HG03139 (cell line): ENCODE results near the gene HOXA5.

Experiments
- ATAC-seq: cut with Tn5 transposase; IDR thresholded peaks from one replicate; pipeline ENCODE4 v1.9.1; 2021; ENCODE audit not compliant: unreplicated experiment

HOXA5 gene

DNA sequence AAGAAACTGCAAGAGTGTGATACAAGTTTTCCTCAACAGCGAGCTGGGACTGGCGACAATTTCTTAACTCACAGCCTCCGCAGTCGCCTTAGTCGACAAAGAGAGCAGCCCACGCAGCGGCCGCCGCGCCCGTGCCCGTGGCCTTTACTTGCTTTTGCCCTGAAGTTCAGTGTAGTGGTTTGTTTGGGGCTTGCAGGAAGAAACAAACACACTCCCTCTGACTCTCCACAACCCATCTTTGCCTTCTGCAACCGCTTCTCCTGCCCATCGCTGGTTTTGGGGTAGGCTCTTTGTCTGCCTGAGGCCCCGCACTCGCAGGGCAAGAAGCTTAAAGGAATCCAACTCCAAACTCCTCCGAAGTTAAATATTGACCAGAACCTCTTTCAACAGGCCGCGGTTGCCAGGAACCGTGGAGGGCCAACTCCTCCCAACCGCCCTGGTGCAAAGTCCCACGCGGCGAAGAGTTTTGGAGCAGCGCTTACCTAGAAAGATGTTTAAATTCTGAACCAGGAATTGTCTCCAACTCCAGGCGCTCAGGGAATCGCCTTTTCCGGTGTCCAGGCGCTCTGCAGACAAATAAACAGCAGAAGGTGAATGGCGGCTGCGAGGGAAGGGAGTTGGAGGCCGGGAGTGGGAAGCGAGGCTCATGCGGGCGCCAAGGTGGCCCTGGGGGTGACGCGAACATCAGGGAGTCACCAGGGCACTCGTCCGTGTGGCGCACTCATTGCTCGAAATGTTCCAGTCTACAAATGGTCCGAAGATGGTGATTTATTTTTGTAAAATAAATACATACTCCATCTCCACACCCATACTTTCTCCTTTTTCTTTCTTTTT, 21.2 kb downstream of the HOXA5 start:
- no peak for ATAC-seq

DNA sequence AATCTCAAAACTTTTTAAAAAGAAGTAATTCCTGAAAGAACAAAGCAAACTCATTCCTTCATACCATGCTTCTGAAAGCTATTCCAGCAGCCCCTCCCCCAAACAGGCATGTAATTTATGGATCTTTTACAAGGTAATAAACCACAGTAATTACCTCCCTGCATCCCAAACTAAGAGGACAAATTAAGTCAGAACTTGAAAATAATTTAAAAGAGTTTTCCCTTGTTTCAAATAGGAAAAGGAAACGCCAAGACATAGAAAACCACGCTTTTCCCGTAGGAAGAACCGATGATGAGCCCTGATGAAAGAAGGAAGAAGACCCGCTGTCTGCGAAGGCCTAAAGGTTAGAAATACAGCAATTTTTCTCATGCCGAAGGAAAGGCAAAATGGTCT, 21.8 kb downstream of the HOXA5 start:
- ATAC-seq = no peak

DNA sequence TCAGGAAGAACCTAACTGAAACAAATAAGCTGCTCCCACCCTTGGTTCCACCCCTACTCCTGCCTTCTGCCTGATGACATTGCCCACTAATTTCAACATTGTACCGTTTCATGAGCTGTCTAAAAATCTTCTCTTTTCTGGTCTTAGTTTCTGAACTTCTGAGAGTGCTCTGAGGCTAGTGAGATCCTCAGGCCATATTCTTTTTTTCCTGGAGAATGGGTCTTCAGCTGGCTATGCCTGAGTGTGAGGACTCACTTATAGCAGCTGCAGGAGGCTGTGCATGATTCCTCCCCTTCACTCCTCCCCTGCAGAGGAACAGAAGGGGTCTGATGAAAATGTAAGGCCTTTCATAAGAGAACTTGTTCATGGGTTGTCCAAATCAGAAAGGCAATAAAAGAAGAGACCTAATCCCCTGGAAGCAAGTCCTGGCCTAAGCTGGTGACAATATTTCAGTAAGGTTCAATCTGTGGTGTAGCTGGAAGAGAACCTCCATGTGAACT, 24.0 kb downstream of the HOXA5 start:
- ATAC-seq = no peak

DNA sequence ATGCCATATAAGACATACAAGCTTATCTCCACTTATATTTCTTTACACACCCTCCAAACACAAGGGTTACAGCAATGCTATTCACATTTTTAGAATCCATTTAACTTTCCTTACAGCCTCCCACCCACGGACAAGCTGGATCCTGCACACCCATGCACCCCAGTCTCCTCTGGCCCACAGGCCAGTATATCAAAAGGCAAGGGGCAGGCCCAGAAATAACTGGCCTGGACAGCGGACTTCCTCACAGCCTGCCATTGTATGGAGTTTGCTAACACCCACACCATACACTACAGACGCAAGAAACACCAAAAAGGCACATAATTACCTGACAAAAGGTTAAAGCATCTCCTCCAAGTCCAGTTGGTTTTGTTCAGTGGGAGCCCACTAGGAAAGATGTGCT, 24.9 kb downstream of the HOXA5 start:
- no peak for ATAC-seq

DNA sequence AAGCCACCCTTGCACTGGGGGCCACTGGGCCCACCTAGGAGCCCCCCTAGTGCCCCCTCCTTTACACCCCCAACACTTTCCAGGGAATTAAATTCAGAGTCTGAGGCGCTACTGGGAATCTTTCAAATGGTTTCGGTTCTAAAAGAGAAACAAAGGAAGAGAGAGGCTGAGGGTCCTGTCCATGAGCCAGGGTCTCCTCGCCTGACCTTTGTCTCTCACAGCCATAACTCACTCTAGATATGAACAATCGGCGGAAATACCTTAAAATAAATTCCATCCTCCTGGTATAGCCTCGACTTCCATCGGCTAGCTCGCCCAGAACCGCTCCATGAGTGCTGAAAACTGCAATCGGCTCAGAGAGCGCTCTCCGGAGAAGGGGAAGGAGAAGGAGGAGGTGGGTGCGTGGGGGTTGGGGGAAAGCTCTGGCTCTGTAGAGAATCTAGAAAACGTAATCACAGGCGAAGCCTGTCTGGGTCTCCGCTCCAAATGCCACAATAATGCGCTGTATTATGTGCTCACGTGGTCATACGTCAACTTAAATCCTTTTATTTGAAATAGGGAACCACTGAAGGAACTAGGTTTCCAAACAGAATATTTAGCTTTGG, 25.5 kb downstream of the HOXA5 start:
- no peak for ATAC-seq

DNA sequence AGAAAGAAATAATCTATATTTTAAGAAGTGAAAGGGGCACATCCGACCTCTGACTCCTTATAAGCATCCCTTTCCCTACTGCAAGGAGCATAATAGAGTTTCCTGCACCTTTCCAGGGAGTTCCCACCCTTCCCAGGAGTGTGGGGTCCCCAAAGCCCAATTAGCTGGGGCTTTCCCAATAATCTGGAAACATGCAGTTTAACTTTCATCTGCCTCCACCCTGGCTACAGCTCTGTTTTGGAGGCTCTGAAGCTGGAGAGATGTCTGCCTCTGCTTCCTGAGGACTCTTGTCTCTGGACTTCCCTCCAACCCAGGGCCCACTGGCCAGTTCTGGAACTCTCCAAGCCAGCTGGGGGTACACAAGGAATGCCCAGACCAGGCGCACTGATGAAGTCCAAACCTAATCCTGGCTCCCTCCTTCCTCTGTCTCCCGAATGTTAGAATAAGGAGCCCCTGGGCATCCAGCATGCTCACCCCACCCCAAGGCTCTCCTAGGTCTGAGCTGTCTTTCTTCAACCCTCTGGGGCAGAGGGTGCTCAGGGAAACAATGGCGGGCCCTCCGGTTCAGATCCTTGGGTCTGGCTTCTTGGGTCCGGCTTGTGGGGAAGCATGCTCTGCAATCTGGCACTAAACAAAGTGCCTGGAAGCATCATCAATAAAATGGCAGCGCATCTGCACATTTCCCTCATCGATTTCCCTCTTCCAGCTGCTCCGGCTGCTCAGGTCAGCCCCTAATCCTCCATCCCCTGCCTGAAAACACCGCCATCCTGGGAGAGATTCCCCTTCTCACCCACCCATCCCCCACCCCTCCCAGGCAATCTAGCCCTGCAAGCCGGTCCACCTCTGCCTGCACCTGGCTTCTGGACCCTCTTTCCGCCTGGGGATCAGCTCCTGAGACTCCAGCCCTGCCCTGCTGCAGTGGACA, 26.3 kb downstream of the HOXA5 start:
- ATAC-seq = no peak

DNA sequence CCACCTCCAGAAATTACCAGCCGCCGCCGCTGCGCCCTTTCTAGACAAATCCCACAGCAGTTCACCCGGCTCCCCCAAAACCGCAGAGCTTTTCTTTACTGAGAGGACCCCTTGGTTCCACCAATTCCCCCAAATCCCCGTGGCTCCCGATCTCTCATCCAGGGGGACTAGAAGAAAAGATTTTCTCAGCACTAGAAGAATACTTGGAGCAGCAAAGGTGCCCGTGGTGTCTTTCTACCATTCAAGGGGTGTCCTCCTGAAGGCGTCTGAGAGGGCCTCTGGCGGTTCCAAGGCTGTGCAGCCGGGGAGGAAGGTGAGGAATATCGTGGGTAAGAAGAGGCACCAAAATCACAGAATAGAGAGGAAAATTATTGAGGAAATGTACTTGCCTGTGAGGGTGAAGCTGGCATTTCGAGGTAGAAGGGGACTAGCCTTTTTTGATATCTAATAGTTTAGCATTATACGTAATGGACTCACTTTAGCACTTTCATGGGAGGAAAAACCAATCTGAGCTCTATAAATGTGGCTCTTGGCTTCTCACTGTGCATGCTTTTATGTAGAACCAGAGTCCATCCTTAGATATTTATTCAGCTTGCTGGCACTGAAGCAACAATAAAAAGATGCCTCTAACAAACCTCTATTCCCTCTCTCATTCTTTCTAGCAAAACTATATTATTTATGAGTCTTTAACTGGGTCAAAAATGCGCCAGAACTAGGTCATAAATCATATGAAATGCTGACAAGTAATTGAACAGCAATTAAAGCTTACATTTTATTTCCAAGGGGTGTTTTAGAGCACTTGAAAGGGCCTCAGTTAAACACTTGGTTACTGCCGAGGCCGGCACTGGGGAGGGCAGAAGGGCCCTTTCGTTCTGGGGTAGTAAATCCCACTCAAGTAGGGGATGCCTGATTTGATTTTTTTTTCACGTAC, 27.2 kb downstream of the HOXA5 start:
- no peak for ATAC-seq

DNA sequence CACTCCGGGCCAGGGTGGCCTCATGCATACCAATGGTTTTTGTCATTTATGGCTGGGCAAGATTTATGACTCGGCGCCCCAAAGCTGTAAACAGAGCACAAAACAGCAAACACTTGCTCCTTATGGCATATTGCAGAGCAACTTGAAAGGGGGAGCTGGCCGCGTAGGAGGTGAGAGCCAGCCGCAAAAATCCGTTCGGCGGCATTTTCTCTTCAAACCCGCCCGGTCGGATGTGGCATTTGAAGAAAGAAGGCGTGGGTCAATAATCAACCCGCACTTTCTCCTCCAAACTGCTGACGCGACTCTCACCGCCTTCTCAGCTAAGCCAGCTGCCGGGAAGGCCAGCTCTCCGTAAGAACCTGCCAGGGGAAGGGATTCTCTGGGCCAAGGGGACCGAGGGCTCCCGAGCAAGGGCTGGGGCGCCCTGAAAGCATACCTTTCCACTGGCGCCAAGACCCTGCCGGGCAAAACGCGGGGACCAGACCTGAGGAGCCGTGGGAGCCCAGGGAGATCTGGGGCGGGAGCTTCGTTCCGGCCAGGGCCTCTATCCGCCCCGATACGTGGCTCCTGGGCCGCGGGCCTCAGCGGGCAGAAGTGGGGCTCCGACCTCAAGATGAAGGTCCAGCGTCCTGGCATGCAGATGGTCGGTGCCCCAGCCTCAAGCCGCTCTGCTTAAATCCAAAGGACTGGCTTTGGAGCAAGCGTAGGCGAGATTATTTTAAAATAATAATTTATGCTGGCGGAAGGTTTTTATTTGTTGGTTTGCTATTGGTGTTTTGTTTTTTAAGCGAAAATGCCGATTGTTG, 28.1 kb downstream of the HOXA5 start:
- ATAC-seq = no peak

DNA sequence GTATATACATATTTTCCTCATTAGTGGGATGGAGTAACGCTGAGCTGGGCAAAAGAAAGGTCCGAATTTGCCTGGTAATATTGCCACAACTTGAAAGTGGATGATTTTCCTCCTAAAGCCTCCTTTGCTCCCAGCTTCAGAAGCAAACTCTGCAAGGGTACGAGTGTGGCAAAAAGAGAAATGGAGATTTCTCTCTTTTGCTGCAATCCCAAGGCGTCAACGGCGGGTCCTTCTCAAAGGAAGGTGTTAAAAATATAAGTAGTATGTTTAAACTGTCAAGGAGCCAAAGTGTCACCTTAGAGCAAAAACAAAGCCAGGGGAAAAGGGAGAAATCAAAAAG, 28.6 kb downstream of the HOXA5 start:
- no peak for ATAC-seq

DNA sequence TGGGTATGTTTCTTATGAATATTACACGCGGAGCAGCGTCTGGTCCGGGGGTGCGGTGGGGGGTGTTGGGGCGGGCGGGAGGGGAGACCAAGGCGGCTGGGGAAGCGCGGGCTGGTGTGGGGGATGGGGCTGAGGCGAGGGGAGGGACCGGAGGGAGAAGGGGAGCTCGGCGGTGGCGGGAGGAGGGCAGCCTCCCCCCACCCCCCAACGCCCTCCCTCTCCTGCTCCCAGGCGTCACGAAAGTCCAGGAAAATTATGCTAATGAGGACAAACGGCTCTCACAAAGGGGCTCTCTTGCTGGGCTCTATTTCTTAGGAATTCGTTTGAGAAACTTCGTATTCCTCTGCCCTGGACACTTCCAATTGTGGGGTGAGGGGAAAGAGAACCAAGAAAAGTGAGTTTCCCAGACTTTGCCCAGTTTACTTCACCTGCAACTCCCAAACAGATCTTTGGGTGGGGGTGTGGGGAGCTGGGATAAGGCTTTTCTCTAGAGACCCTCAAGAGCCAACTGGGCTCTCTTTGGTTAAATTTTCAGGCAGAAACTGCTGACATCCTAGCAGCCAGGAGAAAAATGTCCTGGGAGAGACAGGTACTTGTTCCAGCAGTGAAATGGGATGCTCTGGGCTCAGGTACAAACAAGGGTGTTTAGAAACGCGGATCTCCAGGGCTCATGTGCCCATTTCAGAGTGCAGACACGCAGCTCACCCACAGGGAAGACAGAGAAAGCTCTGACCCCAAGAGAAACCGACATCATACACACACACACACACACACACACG, 29.3 kb downstream of the HOXA5 start:
- no peak for ATAC-seq

DNA sequence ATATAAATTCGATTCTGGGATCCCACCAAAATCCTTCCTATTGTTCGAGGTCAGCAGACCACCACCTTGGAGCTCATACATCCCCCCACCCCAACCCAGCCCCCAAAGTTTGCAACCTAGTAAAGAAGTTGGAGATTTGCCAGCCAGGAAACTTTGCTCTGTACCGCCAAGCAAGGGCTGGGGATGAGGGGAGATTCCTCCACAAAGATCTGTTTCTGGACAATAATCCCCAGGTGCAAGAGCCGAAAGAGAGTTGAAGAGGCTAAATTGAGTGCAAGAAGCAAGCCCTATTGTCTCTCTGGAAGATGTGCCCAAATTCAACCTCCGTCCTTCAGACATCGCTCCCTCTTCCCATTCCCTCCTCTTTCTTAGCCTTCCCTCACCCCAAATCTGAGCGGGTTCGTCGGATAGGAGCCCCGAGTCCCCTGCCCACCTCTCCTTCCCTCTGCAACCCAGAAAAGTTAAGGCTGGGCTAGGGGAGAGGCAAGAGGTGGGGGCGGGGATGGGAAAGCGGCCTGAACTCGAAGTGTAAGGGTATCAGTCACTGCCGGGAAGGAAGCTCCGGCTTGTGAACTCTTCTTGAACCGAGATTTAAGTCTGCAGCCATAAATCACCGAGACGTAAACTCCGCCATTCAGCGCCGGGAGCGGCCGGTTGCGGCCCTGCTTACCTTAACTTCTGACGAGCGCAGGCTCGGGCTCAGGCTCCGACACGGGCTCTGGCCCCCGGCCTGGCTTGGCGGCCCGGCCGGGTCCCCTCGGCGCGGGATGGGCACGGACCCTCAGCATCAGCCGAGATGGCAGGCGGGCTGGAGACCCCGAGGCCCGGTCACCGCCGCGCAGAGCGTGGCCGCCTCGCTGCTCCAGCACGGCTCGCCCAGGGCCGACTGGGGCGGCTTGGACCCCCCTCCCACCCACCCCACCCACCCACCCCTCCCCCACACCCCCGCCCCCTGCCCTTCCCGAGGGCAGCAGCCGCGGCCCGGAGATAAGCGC, 30.2 kb downstream of the HOXA5 start:
- no peak for ATAC-seq

DNA sequence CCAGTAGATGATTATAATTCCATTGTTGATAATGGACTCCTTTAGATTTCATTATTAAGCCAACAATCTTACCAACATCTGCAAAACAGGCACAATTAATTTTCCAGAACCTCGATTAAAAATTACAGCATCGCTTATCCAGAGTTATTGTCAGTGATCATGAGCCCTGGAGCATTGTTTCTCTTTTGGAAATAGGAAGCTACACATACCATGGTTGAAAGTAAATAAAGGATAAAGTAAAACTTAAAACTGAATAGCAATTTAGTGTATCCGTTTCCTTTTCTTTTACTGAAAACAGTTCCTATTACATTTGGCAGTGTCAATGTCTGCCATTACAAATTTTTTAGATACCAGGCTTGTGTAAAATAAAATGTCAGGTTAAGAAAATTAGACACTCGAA, 31.1 kb downstream of the HOXA5 start:
- no peak for ATAC-seq

DNA sequence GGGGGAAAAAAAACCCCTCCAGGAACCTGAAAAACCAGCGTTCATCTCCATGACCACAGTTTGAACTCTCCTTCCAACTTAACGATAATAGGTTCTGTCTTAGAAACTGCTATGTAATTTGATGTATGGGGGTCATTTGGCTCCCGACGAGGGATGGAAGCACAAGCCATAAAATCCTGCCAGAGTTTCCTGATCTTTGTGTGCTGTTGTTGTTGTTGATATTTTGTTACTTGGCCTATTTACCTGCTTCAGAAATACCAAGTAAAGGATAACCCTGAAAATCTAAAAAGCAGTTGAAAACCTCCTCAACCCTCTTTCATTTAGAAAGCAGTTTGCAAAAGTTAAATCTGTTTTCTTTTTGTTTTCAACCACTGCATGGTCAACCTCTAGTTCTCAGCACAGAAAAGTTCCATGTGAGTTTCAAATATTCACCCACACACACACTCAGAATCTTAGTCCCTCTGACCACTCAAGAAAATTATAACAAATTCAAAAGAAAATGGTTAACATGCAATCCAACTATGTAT, 31.7 kb downstream of the HOXA5 start:
- no peak for ATAC-seq

DNA sequence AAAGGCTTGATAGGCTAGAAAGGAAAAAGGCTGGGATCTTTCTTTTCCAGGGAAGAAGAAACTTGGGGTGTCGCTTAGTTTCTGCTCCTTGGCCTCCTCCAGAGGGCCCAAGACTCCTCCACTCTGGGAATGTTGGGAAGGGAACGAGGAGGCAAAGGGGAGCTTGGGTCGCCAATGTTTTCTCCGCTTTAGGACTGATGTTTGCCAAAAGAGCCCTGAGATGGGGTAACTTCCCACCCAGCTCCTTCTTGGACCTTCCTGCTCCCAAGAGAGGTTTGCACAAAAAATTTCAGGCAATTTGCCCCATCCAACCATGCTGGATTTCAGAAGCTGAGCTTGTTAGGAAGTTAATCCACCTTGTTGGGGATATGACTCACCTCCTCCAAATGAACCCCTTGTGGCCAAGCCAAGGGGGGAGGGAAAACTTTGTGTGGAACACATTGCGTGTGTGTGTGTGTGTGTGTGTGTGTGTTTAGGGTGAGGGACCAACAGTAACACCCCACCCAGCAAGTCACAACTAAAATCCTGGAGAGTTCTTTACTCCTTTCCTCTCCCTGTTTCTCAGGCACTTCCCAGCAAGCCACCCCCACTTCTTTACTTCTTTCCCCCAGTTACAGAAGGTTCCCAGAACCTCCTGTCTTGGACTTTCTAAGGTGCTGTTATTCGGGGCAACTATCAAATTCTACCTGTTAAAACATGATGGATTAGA, 32.3 kb downstream of the HOXA5 start:
- ATAC-seq = no peak

DNA sequence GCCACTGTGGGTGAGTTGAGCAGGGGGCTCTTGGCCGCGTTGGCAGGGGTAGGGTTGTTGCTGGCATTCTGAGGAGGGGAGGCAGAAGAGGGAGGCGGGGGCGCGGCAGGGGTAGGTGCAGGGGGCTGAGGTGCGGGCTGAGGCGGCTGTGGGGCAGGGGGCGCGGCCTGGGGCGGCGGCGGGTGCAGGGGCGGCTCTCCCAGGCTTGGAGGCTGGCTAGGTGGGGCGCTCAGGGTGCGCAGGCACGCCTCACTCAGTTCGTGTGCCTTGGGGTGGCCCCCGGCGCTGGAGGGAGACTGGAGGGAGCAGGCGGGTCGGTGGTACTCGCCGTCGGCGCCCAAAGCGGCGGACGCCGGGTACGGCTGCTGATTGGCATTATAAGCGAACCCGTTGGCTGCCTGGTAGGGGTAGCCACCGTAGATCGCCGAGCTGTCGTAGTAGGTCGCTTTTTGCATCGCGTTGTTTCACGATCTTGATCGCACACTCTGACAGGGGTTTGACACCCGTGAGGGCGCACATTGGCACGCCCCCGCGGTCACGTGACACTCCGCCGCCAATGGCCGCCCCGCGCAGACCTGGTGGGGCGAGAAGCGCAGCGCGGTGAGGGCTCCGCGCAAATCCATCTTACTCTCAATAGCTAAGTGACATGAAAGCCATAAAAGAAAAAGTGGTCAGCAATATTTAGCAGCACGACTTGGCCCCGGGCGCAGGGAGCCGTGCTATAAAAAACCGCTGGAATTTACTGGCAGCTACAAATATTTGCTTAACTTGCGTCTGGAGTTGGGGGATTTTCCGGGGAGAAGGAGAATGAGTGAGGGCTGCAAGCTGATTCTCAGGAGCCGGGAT, 33.1 kb downstream of the HOXA5 start:
- no peak for ATAC-seq
